H1 (cell line): ENCODE data around the gene DTD1.

Source experiments
- CHD2 ChIP-seq: IDR thresholded peaks from 2 replicates; pipeline ENCODE4 v1.6.1; 2012; ENCODE audit warnings: low read length, improper control_type of control experiment
- EGR1 ChIP-seq: IDR thresholded peaks from 2 replicates; pipeline ENCODE4 v1.6.1; 2011; ENCODE audit warnings: low read depth, low read length, borderline replicate concordance
- EP300 ChIP-seq, 2 experiments: IDR thresholded peaks; 1 replicate in 1 of 2; 2 replicates in 1 of 2; pipeline ENCODE4 v1.6.1; 2011 to 2012; ENCODE audit warnings: low read depth in 2 of 2, low read length in 2 of 2, mild to moderate bottlenecking in 2 of 2, borderline replicate concordance in 1 of 2, inconsistent platforms in 1 of 2, moderate library complexity in 1 of 2
- KDM1A ChIP-seq: fragments of 200-600, 300-600 bp; sonication (generic); IDR thresholded peaks from 2 replicates; pipeline ENCODE4 v1.7.1; 2016; ENCODE audit warnings: mild to moderate bottlenecking, low read length, borderline replicate concordance
- TF ChIP-seq, protein P1 (sequence below), 3 experiments: IDR thresholded peaks; 1 replicate in 2 of 3; 2 replicates in 1 of 3; pipeline versions ENCODE4 v1.5.1 to v1.6.1; 2011; ENCODE audit warnings: low read length in 3 of 3, mild to moderate bottlenecking in 3 of 3, inconsistent platforms in 2 of 3, low read depth in 1 of 3, moderate library complexity in 1 of 3; ENCODE audit not compliant: insufficient read depth in 1 of 3; ENCODE audit errors: control extremely low read depth in 1 of 3

DNA sequence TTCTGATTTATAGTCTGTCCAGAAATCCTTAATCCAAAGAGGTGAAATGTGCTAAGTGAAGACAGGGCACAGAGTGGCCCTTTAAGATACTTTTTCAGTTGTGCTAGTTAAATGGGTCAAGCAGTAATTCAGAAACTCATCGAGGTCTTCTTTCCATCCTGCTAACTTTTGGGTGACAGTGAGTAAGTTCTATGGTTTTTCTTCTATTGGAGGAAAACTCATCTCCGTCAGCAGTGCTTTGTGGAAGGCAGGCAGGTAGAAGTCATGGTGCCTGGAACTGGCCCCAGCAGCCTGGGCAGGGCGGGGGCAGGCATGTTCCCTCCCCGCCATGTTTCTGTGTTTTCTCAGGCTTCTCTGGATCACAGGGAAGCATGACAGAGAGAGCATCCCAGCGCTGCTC, 159.2 kb downstream of the DTD1 start:
- TF ChIP-seq, protein P1, sequence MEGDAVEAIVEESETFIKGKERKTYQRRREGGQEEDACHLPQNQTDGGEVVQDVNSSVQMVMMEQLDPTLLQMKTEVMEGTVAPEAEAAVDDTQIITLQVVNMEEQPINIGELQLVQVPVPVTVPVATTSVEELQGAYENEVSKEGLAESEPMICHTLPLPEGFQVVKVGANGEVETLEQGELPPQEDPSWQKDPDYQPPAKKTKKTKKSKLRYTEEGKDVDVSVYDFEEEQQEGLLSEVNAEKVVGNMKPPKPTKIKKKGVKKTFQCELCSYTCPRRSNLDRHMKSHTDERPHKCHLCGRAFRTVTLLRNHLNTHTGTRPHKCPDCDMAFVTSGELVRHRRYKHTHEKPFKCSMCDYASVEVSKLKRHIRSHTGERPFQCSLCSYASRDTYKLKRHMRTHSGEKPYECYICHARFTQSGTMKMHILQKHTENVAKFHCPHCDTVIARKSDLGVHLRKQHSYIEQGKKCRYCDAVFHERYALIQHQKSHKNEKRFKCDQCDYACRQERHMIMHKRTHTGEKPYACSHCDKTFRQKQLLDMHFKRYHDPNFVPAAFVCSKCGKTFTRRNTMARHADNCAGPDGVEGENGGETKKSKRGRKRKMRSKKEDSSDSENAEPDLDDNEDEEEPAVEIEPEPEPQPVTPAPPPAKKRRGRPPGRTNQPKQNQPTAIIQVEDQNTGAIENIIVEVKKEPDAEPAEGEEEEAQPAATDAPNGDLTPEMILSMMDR (IDR thresholded peaks at IDR 0.05; ENCODE audit: control extremely low read depth in 1 of 3, insufficient read depth in 1 of 3, low read depth in 1 of 3, low read length in 3 of 3): no peak
- TF ChIP-seq KDM1A (no peak), EGR1 (no peak), EP300 (IDR thresholded peaks at IDR 0.05; ENCODE audit: borderline replicate concordance in 1 of 2, low read depth in 2 of 2, low read length in 2 of 2) (no peak), CHD2 (no peak)
